GM12878 (cell line): ENCODE measurements around the gene LRRC53. TPM values are rescaled to one million over a fixed set of nuclear protein-coding genes. Genes with fewer than 3 reads are reported as not detected.

ENCODE experiments used
- ATAC-seq: fragments of 200-7000 bp; cut with Tn5 transposase; 3 replicates; pipeline ENCODE4 v1.9.1; 2020; ENCODE audit warnings: mild to moderate bottlenecking, moderate library complexity
- BruUV-seq: library from RNA; stranded (reverse); fragments of 400-500 nt; replicated peaks from 2 replicates; lab custom pipeline; 2021; lab: Mats Ljungman, UMichigan
- CTCF ChIA-PET: fragments of 300-600 bp; sonication (Branson Sonifier 250); formaldehyde crosslinking; extraction: SDS; loops from one replicate; lab custom pipeline; 2021; ENCODE audit warnings: inconsistent platforms; lab: Yijun Ruan, JAX
- POLR2A ChIA-PET: fragments of 350-600 bp; formaldehyde crosslinking; extraction: SDS; loops from one replicate; lab custom pipeline; 2021; ENCODE audit warnings: inconsistent platforms; lab: Charles Lee
- RAD21 ChIA-PET: fragments of 300-600 bp; sonication (Branson Sonifier 250); formaldehyde crosslinking; loops from one replicate; lab custom pipeline; 2023; ENCODE audit warnings: antibody characterized with exemption; ENCODE audit not compliant: unreplicated experiment; lab: Charles Lee
- SMC1A ChIA-PET: fragments of 300-600 bp; sonication (Branson Sonifier 250); formaldehyde crosslinking; loops from one replicate; lab custom pipeline; 2023; ENCODE audit not compliant: unreplicated experiment, uncharacterized antibody; lab: Charles Lee
- DNase-seq: peaks from one replicate; pipeline ENCODE4 v3.0.0-alpha.2; 2011; ENCODE audit warnings: low read depth, low spot score
- FAIRE-seq: peaks from 3 replicates; lab custom pipeline; 2011; peaks lifted over from hg19 to GRCh38; lab: Jason Lieb, UNC
- H2AFZ ChIP-seq: 2 replicates; pipeline ENCODE4 v1.6.0; 2011; ENCODE audit warnings: low read depth, low read length, control low read depth; ENCODE audit not compliant: control insufficient read depth
- H3K27ac ChIP-seq: 2 replicates; pipeline ENCODE4 v1.5.1; 2011; ENCODE audit warnings: control low read depth; ENCODE audit not compliant: control insufficient read depth, insufficient read depth
- H3K27me3 ChIP-seq, 2 experiments: replicated peaks in 1 of 2; 2 replicates each; pipeline versions ENCODE4 v1.6.0 to v1.6.1; 2011; ENCODE audit warnings: low read length in 1 of 2; ENCODE audit not compliant: control insufficient read depth in 2 of 2, insufficient read depth in 2 of 2
- H3K36me3 ChIP-seq, 2 experiments: 2 replicates each; pipeline ENCODE4 v1.5.1; 2011; ENCODE audit warnings: low read length in 1 of 2; ENCODE audit not compliant: control insufficient read depth in 2 of 2, insufficient read depth in 2 of 2
- H3K4me1 ChIP-seq: 2 replicates; pipeline ENCODE4 v1.6.1; 2011; ENCODE audit warnings: mild to moderate bottlenecking, low read length, moderate library complexity, mixed read lengths; ENCODE audit not compliant: control insufficient read depth, insufficient read depth
- H3K4me2 ChIP-seq: 2 replicates; pipeline ENCODE4 v1.6.0; 2011; ENCODE audit warnings: control low read depth; ENCODE audit not compliant: control insufficient read depth, insufficient read depth
- H3K4me3 ChIP-seq: fragments of 200-600 bp; sonication (generic); 2 replicates; pipeline ENCODE4 v1.5.1; 2016
- H3K79me2 ChIP-seq: 2 replicates; pipeline ENCODE4 v1.6.0; 2011; ENCODE audit warnings: low read length; ENCODE audit not compliant: control insufficient read depth, insufficient read depth
- H3K9ac ChIP-seq: 2 replicates; pipeline ENCODE4 v1.8.0; 2011; ENCODE audit warnings: low read length, control low read depth, mixed read lengths; ENCODE audit not compliant: control insufficient read depth, insufficient read depth
- H3K9me3 ChIP-seq: replicated peaks from 3 replicates; pipeline ENCODE4 v1.5.1; 2011; ENCODE audit warnings: mild to moderate bottlenecking, low read length; ENCODE audit not compliant: control insufficient read depth, insufficient read depth
- H4K20me1 ChIP-seq: 2 replicates; pipeline ENCODE4 v1.6.0; 2011; ENCODE audit not compliant: control insufficient read depth, insufficient read depth
- BCL11A ChIP-seq: IDR thresholded peaks from 2 replicates; pipeline ENCODE4 v1.6.1; 2011; ENCODE audit warnings: low read depth, low read length
- BHLHE40 ChIP-seq, 2 experiments: fragments of 450-650 bp in 1 of 2; IDR thresholded peaks; 2 replicates each; pipeline ENCODE4 v1.6.1; 2011 to 2017; ENCODE audit warnings: low read depth in 2 of 2, borderline replicate concordance in 1 of 2, improper control_type of control experiment in 1 of 2, low read length in 1 of 2, mild to moderate bottlenecking in 1 of 2
- BMI1 ChIP-seq: fragments of 450-650 bp; IDR thresholded peaks from 2 replicates; pipeline ENCODE4 v1.6.1; 2016; ENCODE audit warnings: mild to moderate bottlenecking, moderate library complexity, borderline replicate concordance
- BRCA1 ChIP-seq: IDR thresholded peaks from 2 replicates; pipeline ENCODE4 v1.6.1; 2011; ENCODE audit warnings: low read depth, low read length, improper control_type of control experiment
- HDAC2 ChIP-seq: fragments of 200-600 bp; sonication (generic); IDR thresholded peaks from 2 replicates; pipeline ENCODE4 v1.6.1; 2017
- IRF4 ChIP-seq: IDR thresholded peaks from 2 replicates; pipeline ENCODE4 v1.6.1; 2011; ENCODE audit warnings: low read depth, low read length
- JUND ChIP-seq: IDR thresholded peaks from 2 replicates; pipeline ENCODE4 v1.6.1; 2012; ENCODE audit warnings: low read depth, mild to moderate bottlenecking, low read length, improper control_type of control experiment, moderate library complexity
- MAX ChIP-seq: IDR thresholded peaks from 2 replicates; pipeline ENCODE4 v1.6.1; 2012; ENCODE audit warnings: low read depth, low read length, improper control_type of control experiment
- MLLT1 ChIP-seq: fragments of 450-650 bp; IDR thresholded peaks from 2 replicates; pipeline ENCODE4 v1.6.1; 2016; ENCODE audit warnings: mild to moderate bottlenecking
- MTA2 ChIP-seq: fragments of 450-650 bp; IDR thresholded peaks from 2 replicates; pipeline ENCODE4 v1.6.1; 2016; ENCODE audit warnings: low read depth, mild to moderate bottlenecking, moderate library complexity
- SIN3A ChIP-seq: IDR thresholded peaks from 2 replicates; pipeline ENCODE4 v1.6.1; 2012; ENCODE audit warnings: low read depth, low read length, improper control_type of control experiment
- SKIL ChIP-seq: fragments of 450-650 bp; IDR thresholded peaks from 2 replicates; pipeline ENCODE4 v1.6.1; 2017; ENCODE audit warnings: mild to moderate bottlenecking, low read depth, inconsistent platforms; ENCODE audit not compliant: poor library complexity, severe bottlenecking
- SMAD5 ChIP-seq: IDR thresholded peaks from 2 replicates; pipeline ENCODE4 v1.6.1; 2016; ENCODE audit warnings: antibody characterized with exemption, low read depth
- YBX1 ChIP-seq: fragments of 450-650 bp; IDR thresholded peaks from 2 replicates; pipeline ENCODE4 v1.6.1; 2016; ENCODE audit warnings: antibody characterized with exemption
- ZNF207 ChIP-seq: fragments of 450-650 bp; IDR thresholded peaks from 2 replicates; pipeline ENCODE4 v1.6.1; 2014; ENCODE audit warnings: antibody characterized with exemption, mild to moderate bottlenecking, borderline replicate concordance
- WGBS: methylation state at CpG from one replicate; pipeline ENCODE4 v1.1.6; 2016; ENCODE audit warnings: low lambda C conversion rate; ENCODE audit not compliant: insufficient replicate concordance, insufficient coverage; ENCODE audit errors: missing lambda C conversion rate; 5-methylcytosine and 5-hydroxymethylcytosine counted together
- in situ Hi-C: fragments of 300-500 bp; cut with MboI; formaldehyde crosslinking; loops from 9 replicates; pipeline ENCODE4 v1.14.3; 2018; ENCODE audit warnings: mixed read lengths
- intact Hi-C: fragments of 100-400 bp; cut with micrococcal nuclease; formaldehyde crosslinking; loops from one replicate; pipeline ENCODE4 v1.14.2; 2022; ENCODE audit not compliant: unreplicated experiment
- polyA plus RNA-seq, 11 experiments: library from polyadenylated mRNA; depleted of rRNA in 4 of 11; unstranded in 6 of 11; stranded (reverse) in 5 of 11; fragments of >200 nt; fragmentation: Nextera tagmentation in 4 of 11; fragmentation: Illumina TruSeq in 1 of 11; extraction: Ambion mirVana in 4 of 11; extraction: Trizol in 1 of 11; gene quantifications; 1 replicate in 1 of 11; 2 replicates in 10 of 11; pipeline versions ENCODE4 v1.2.1 to v1.2.3, GENCODE V29; 2011 to 2016; ENCODE audit warnings: inconsistent platforms in 2 of 11, missing spikeins in 2 of 11, low read depth in 1 of 11
- total RNA-seq, 4 experiments: library from RNA; depleted of rRNA in 3 of 4; stranded (reverse); fragments of >200 nt in 3 of 4; fragmentation: Illumina TruSeq in 1 of 4; extraction: Trizol in 1 of 4; gene quantifications; 2 replicates each; pipeline versions ENCODE4 v1.2.1 to v1.2.3, GENCODE V29; 2013 to 2021
- TF ChIP-seq, protein P1 (sequence below): fragments of 450-650 bp; IDR thresholded peaks from 2 replicates; pipeline ENCODE4 v1.6.1; 2017; ENCODE audit warnings: borderline replicate concordance

LRRC53 gene
- total and polyA plus RNA-seq, 10 of the 15 experiments (the other 5 are each of a cell fraction or from before 2014, with no cell fraction given), result not detected

DNA sequence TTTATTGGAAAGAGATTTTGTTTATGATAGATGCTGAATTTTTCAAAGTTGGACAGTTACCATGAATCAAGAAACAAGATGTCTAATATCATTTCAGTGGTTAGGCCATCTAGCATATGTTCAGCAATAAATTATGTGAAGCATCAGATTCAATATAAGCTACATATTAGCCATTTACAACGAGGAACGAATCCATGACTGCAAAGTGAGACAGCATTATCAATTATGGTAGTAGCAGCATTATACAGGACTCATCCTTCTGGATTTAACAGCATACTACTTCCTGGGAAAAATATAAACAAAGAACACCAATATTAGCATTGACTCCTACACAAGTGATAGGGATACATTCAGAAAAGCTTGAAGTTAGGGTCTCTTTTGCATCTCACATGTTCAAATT lies 59.1 kb downstream of the LRRC53 start:
- H4K20me1 ChIP-seq, result no peaks in the 10 kb centered on the region
- H3K27me3 ChIP-seq, result no peaks in the 10 kb centered on the region
- H2AFZ ChIP-seq, result no peak overlapping the region
- WGBS, result 37% methylated on average over 2 of the region's 2 CpGs
- no peak overlapping the region for H3K9ac ChIP-seq
- intact Hi-C loops (no loop called here), in situ Hi-C loops (loop anchor here (25.0 kb wide), 1 partner anchor 616 kb away; no protein-coding TSS in a partner anchor)
- H3K79me2 ChIP-seq, result no peaks in the 10 kb centered on the region
- ChIA-PET RAD21 (no interaction called here), CTCF (no interaction called here), SMC1A (no interaction called here), POLR2A (no interaction called here)
- no peaks in the 10 kb centered on the region for H3K4me1 ChIP-seq
- H3K4me3 ChIP-seq, result no peak overlapping the region
- no peak overlapping the region for H3K4me2 ChIP-seq
- H3K36me3 ChIP-seq, result no peaks in the 10 kb centered on the region
- H3K9me3 ChIP-seq, result no peaks in the 10 kb centered on the region
- no peak for ATAC-seq
- no peak for DNase-seq
- no TSS peak for BruUV-seq
- no peak overlapping the region for H3K27ac ChIP-seq
- FAIRE-seq, result no peak
- TF ChIP-seq MTA2, result no peak
- TF ChIP-seq SIN3A, result no peak
- no peak for TF ChIP-seq BCL11A
- TF ChIP-seq, protein P1, sequence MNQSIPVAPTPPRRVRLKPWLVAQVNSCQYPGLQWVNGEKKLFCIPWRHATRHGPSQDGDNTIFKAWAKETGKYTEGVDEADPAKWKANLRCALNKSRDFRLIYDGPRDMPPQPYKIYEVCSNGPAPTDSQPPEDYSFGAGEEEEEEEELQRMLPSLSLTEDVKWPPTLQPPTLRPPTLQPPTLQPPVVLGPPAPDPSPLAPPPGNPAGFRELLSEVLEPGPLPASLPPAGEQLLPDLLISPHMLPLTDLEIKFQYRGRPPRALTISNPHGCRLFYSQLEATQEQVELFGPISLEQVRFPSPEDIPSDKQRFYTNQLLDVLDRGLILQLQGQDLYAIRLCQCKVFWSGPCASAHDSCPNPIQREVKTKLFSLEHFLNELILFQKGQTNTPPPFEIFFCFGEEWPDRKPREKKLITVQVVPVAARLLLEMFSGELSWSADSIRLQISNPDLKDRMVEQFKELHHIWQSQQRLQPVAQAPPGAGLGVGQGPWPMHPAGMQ, result no peak
- TF ChIP-seq SMAD5, result no peak
- no peak for TF ChIP-seq BMI1
- TF ChIP-seq JUND, result no peak
- TF ChIP-seq ZNF207, result no peak
- no peak for TF ChIP-seq YBX1
- no peak for TF ChIP-seq BRCA1
- TF ChIP-seq MAX, result no peak
- no peak for TF ChIP-seq MLLT1
- TF ChIP-seq SKIL, result no peak
- TF ChIP-seq IRF4, result no peak
- TF ChIP-seq BHLHE40 (IDR thresholded peaks at IDR 0.05; ENCODE audit: borderline replicate concordance in 1 of 2, low read depth in 2 of 2, low read length in 1 of 2), result no peak
- no peak for TF ChIP-seq HDAC2
